H1 (cell line): Measurements from ENCODE around the gene ALG5.

ENCODE experiments used
- BRCA1 ChIP-seq: IDR thresholded peaks from 2 replicates; pipeline ENCODE4 v1.6.1; 2012; ENCODE audit warnings: low read depth, low read length, improper control_type of control experiment
- CTCF ChIP-seq, 3 experiments: IDR thresholded peaks; 1 replicate in 2 of 3; 2 replicates in 1 of 3; pipeline versions ENCODE4 v1.5.1 to v1.6.1; 2011; ENCODE audit warnings: low read length in 3 of 3, mild to moderate bottlenecking in 3 of 3, inconsistent platforms in 2 of 3, low read depth in 1 of 3, moderate library complexity in 1 of 3; ENCODE audit not compliant: insufficient read depth in 1 of 3; ENCODE audit errors: control extremely low read depth in 1 of 3
- RFX5 ChIP-seq: IDR thresholded peaks from 2 replicates; pipeline ENCODE4 v1.6.1; 2011; ENCODE audit warnings: low read depth, low read length, improper control_type of control experiment, borderline replicate concordance
- RXRA ChIP-seq: IDR thresholded peaks from 2 replicates; pipeline ENCODE4 v1.6.1; 2011; ENCODE audit warnings: low read depth, mild to moderate bottlenecking, low read length, moderate library complexity; ENCODE audit not compliant: insufficient read depth
- TCF12 ChIP-seq: IDR thresholded peaks from 2 replicates; pipeline ENCODE4 v1.6.1; 2011; ENCODE audit warnings: low read depth, mild to moderate bottlenecking, low read length
- TF ChIP-seq, protein P1 (sequence below): IDR thresholded peaks from 2 replicates; pipeline ENCODE4 v1.6.1; 2011; ENCODE audit warnings: low read length, improper control_type of control experiment

DNA sequence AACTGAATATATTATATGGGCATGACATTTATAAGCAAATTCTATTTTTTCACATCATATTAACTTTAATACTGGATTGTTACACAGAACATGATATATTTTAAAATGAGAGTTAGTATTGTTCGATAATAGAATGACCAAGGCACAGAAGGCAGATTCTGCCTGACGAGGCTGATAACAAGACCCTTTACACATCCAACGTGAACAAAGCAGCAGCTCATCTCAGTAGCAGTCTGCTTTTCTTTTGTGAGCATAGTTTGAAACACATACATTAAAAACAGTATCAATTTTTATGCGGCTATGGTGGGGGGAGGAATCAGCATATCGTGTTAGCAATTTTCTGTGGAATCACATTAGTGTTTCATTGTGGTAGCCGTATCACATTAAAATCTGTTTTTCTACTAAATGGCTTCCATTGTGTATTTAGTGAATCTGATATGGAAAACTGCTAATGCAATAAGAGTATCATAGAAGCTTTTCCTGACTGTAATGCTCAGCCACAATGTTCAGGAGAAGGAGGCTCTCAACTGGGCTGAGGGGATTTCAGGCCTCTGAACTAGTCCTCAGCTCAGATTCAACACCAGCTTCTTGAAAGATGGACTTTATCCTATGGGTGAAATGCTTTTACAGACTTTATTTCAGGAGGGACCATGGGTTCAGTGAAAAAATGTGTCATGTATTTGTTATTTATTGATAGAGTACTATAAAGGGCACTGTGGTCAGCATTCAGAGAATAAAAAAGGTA lies 83.1 kb downstream of the ALG5 start:
- TF ChIP-seq CTCF (IDR thresholded peaks at IDR 0.05; ENCODE audit: control extremely low read depth in 1 of 3, insufficient read depth in 1 of 3, low read depth in 1 of 3, low read length in 3 of 3) (no peak), RXRA (no peak), TCF12 (no peak), BRCA1 (no peak), RFX5 (no peak)
- TF ChIP-seq, protein P1, sequence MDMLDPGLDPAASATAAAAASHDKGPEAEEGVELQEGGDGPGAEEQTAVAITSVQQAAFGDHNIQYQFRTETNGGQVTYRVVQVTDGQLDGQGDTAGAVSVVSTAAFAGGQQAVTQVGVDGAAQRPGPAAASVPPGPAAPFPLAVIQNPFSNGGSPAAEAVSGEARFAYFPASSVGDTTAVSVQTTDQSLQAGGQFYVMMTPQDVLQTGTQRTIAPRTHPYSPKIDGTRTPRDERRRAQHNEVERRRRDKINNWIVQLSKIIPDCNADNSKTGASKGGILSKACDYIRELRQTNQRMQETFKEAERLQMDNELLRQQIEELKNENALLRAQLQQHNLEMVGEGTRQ: no peak
